Measurements from ENCODE around the gene PLEKHJ1. TPM values are rescaled to one million over a fixed set of nuclear protein-coding genes. Genes with fewer than 3 reads are reported as not detected.

PLEKHJ1 gene
- total RNA-seq, 1 experiment from 2014 or later: 44.5 TPM

GRCh38 chr19:2242816-2243215 lies 6.7 kb upstream of the PLEKHJ1 start:
- DNase-seq (ENCODE audit: low read depth, low spot score): no peak
- in situ Hi-C loops (cut with HindIII; ENCODE audit: low pct_unique_long_range_greater_than_20kb, low sequenced_read_pairs): no loop called here

- in situ Hi-C loops (cut with HindIII; ENCODE audit: low pct_unique_long_range_greater_than_20kb, low sequenced_read_pairs): no loop called here
- no peak for DNase-seq (ENCODE audit: low read depth, low spot score)
Observed at GRCh38 chr19:2242092-2242537, 6.0 kb upstream of the PLEKHJ1 start.

GRCh38 chr19:2240881-2241760 lies 5.0 kb upstream of the PLEKHJ1 start:
- in situ Hi-C loops (cut with HindIII; ENCODE audit: low pct_unique_long_range_greater_than_20kb, low sequenced_read_pairs): no loop called here
- DNase-seq (ENCODE audit: low read depth, low spot score): no peak

GRCh38 chr19:2239771-2240770 lies 3.9 kb upstream of the PLEKHJ1 start:
- DNase-seq (ENCODE audit: low read depth, low spot score): no peak
- in situ Hi-C loops (cut with HindIII; ENCODE audit: low pct_unique_long_range_greater_than_20kb, low sequenced_read_pairs): no loop called here

GRCh38 chr19:2239173-2239572 lies 3.0 kb upstream of the PLEKHJ1 start:
- DNase-seq (ENCODE audit: low read depth, low spot score): no peak
- in situ Hi-C loops (cut with HindIII; ENCODE audit: low pct_unique_long_range_greater_than_20kb, low sequenced_read_pairs): no loop called here

GRCh38 chr19:2237869-2238153 lies 1.7 kb upstream of the PLEKHJ1 start:
- DNase-seq (ENCODE audit: low read depth, low spot score): no peak
- in situ Hi-C loops (cut with HindIII; ENCODE audit: low pct_unique_long_range_greater_than_20kb, low sequenced_read_pairs): no loop called here

GRCh38 chr19:2237051-2237868 lies 1.1 kb upstream of the PLEKHJ1 start:
- in situ Hi-C loops (cut with HindIII; ENCODE audit: low pct_unique_long_range_greater_than_20kb, low sequenced_read_pairs): no loop called here
- DNase-seq (ENCODE audit: low read depth, low spot score): no peak

- in situ Hi-C loops (cut with HindIII; ENCODE audit: low pct_unique_long_range_greater_than_20kb, low sequenced_read_pairs): no loop called here
Observed at GRCh38 chr19:2236064-2236313, 140 bp downstream of the PLEKHJ1 start.

GRCh38 chr19:2235381-2236063 lies 607 bp downstream of the PLEKHJ1 start:
- no peak for DNase-seq (ENCODE audit: low read depth, low spot score)
- in situ Hi-C loops (cut with HindIII; ENCODE audit: low pct_unique_long_range_greater_than_20kb, low sequenced_read_pairs): no loop called here

More at GRCh38 chr19:2236064-2236313, 140 bp downstream of the PLEKHJ1 start:
- DNase-seq (ENCODE audit: low read depth, low spot score): no peak

GRCh38 chr19:2234996-2235380 lies 1.1 kb downstream of the PLEKHJ1 start:
- no peak for DNase-seq (ENCODE audit: low read depth, low spot score)
- in situ Hi-C loops (cut with HindIII; ENCODE audit: low pct_unique_long_range_greater_than_20kb, low sequenced_read_pairs): no loop called here

- DNase-seq (ENCODE audit: low read depth, low spot score): no peak
- in situ Hi-C loops (cut with HindIII; ENCODE audit: low pct_unique_long_range_greater_than_20kb, low sequenced_read_pairs): no loop called here
Observed at GRCh38 chr19:2233601-2234280, 2.4 kb downstream of the PLEKHJ1 start.

- in situ Hi-C loops (cut with HindIII; ENCODE audit: low pct_unique_long_range_greater_than_20kb, low sequenced_read_pairs): no loop called here
- DNase-seq (ENCODE audit: low read depth, low spot score): no peak
Observed at GRCh38 chr19:2232286-2233151, 3.6 kb downstream of the PLEKHJ1 start.

- DNase-seq (ENCODE audit: low read depth, low spot score): no peak
- in situ Hi-C loops (cut with HindIII; ENCODE audit: low pct_unique_long_range_greater_than_20kb, low sequenced_read_pairs): no loop called here
Observed at GRCh38 chr19:2231621-2232221, 4.4 kb downstream of the PLEKHJ1 start.

- no peak for DNase-seq (ENCODE audit: low read depth, low spot score)
- in situ Hi-C loops (cut with HindIII; ENCODE audit: low pct_unique_long_range_greater_than_20kb, low sequenced_read_pairs): no loop called here
Observed at GRCh38 chr19:2230807-2231533, 5.2 kb downstream of the PLEKHJ1 start.

GRCh38 chr19:2230033-2230531 lies 6.0 kb downstream of the PLEKHJ1 start:
- in situ Hi-C loops (cut with HindIII; ENCODE audit: low pct_unique_long_range_greater_than_20kb, low sequenced_read_pairs): no loop called here
- no peak for DNase-seq (ENCODE audit: low read depth, low spot score)
